MM.1S (cell line): Measurements from ENCODE around the gene ADH1C.

ENCODE experiments used
- EZH2 ChIP-seq: fragments of 300-600 bp; sonication (generic); optimal IDR thresholded peaks from 2 replicates; pipeline ENCODE3; 2017; ENCODE audit warnings: low read depth, mild to moderate bottlenecking, antibody characterized with exemption, low read length, mixed read lengths
- EZH2phosphoT487 ChIP-seq: fragments of 300-600 bp; sonication (generic); IDR thresholded peaks from 2 replicates; pipeline ENCODE4 v1.6.1; 2018; ENCODE audit warnings: antibody characterized with exemption, low read length
- TF ChIP-seq, protein P1 (sequence below): fragments of 300-600 bp; sonication (generic); IDR thresholded peaks from 2 replicates; pipeline ENCODE4 v1.5.1; 2016; ENCODE audit warnings: antibody characterized with exemption, low read length, mixed read lengths

DNA sequence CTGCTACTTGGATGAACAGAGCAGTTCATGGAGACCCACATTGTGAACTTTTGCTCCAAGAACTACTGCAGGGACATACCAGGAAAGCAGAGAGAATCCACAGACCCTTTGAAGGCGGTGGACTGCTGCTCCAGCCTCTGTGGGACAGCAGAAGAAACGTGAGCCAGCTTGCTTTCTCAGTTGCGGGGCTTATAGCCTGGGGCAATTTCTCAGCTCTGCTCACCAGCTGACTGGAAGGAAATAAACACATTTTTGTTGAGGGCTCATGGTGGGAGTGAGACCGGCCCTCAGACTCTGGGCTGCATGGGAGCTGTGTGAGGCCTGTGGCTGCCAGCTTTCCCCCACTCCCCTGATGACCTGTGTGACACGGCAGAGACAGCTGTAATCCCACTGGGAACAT, 59.2 kb downstream of the ADH1C start:
- TF ChIP-seq, protein P1, sequence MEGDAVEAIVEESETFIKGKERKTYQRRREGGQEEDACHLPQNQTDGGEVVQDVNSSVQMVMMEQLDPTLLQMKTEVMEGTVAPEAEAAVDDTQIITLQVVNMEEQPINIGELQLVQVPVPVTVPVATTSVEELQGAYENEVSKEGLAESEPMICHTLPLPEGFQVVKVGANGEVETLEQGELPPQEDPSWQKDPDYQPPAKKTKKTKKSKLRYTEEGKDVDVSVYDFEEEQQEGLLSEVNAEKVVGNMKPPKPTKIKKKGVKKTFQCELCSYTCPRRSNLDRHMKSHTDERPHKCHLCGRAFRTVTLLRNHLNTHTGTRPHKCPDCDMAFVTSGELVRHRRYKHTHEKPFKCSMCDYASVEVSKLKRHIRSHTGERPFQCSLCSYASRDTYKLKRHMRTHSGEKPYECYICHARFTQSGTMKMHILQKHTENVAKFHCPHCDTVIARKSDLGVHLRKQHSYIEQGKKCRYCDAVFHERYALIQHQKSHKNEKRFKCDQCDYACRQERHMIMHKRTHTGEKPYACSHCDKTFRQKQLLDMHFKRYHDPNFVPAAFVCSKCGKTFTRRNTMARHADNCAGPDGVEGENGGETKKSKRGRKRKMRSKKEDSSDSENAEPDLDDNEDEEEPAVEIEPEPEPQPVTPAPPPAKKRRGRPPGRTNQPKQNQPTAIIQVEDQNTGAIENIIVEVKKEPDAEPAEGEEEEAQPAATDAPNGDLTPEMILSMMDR, result no peak
- TF ChIP-seq EZH2, result no peak
- TF ChIP-seq EZH2phosphoT487, result no peak
